Measurements from ENCODE around the gene CDC42EP2.

CDC42EP2 gene, protein sequence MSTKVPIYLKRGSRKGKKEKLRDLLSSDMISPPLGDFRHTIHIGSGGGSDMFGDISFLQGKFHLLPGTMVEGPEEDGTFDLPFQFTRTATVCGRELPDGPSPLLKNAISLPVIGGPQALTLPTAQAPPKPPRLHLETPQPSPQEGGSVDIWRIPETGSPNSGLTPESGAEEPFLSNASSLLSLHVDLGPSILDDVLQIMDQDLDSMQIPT

DNA sequence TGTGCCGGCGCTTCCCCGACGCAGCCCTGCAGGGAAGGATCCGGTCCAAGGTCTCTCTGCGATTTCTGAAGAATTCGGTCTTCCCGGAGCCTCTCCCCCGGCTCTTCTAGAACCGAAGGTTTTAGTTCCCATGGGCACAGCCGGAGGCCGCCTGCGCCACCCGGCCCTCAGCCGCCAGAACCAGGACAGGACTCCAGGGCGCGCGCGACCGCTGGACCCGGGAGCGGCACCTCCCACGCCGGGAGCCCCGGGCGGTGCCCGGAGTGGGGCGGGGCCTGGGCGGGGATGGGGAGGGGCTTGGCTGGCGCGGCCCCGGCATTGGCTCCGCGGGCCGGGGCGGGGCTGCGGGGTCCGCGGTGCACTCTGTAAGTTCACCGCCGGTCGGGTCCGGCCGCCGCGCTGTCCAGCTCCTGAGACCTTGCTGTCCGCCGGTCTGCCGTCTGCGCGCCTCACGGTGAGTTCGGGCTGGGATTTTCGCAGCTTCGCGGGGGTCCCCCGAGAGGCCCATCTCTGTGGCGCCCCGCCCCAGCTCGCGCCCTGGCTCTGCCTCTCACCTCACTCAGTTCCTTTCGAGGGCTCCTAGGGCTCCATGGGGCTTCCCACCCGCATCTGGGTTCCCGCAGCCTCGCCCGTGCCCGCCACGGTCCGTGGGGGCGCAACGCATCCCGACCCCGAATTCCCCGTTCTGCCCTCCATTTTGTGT, at the start of gene CDC42EP2:
CDC42EP2 (plus strand) TSS at position 366 of the 703 bp plus-strand sequence. CDS start 6,033 bp downstream, outside the sequence.
- ATAC-seq = peak; percentile 95
- no peaks in the 10 kb centered on the region for H3K9me3 Mint-ChIP-seq
- peak within 1 kb of the TSS; percentile 80 for H3K4me3 Mint-ChIP-seq
- peaks cover 16% of the 10 kb centered on the region for H3K4me1 Mint-ChIP-seq
- H3K36me3 Mint-ChIP-seq = no peaks in the 10 kb centered on the region
- peaks cover 18% of the 10 kb centered on the region for H3K27me3 Mint-ChIP-seq
- no peak within 1 kb of the TSS for H3K27ac Mint-ChIP-seq

DNA sequence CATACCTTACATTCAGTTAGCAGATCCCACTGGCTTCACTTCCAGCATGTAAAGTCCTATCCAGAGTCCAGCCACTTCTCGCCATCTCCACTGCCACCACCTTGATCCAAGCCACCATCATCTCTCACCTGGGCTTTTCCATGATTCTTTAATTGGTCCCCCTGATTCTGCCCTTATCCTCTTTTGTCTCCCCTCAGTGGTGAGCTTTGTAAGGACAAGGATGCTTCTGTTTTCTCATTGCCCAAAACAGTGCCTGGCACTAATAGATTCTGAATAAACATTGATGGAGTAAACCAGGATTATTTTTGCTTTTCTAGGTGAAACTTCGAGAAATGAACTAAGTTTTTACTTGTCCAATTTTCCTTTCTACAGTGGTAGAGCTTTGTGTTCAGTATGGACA, 48.5 kb upstream of the CDC42EP2 start:
- peaks cover 28% of the 10 kb centered on the region for H3K4me1 Mint-ChIP-seq
- H3K4me3 Mint-ChIP-seq = no peak overlapping the region
- H3K36me3 Mint-ChIP-seq = peaks cover 45% of the 10 kb centered on the region
- no peak for ATAC-seq
- no peaks in the 10 kb centered on the region for H3K9me3 Mint-ChIP-seq
- H3K27ac Mint-ChIP-seq = no peak overlapping the region
- no peaks in the 10 kb centered on the region for H3K27me3 Mint-ChIP-seq

DNA sequence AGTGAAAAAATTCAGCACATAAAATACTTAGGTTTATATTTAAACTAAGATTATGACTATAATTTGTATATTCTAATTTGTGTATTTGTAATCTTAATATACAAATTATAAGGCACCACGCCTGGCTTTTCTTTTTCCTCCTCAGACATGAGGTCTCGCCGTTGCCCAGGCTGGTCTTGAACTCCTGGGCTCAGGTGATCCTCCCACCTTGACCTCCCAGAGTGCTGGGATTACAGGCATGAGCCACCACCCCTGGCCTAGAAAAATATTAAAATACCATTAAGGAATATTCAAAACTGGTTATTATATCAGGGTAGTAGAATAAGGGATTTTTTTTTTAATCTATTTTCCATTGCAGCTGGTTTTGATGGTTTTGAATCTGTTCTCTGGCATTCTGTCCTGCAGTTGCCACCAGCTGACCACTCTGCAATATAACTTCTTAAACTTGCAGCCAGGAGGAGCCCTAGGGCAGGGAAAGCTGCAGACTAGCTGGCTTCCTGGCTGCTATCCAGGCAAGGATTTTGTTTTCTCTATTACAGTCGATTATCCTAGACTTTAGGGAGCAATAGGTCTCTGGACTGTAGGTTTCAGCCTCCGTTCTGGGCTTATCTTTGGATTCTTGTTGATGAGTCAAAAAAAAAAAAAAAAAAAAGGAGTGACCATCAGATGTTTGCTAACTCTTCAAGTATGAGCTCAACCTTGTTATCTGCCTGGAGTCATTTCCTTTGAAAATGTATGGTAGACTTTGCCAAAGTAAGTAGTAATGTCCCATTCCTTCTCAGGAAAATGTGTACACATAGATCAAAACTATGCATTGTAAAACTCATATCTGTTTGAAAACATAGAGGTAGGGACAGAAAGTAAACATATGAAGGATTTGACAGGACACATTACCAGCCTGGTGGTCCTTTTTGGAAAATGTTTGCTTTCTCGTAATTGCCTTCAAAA, 39.7 kb upstream of the CDC42EP2 start:
- peaks cover 10% of the 10 kb centered on the region for H3K4me1 Mint-ChIP-seq
- H3K27ac Mint-ChIP-seq = no peak overlapping the region
- H3K27me3 Mint-ChIP-seq = no peaks in the 10 kb centered on the region
- peaks cover 31% of the 10 kb centered on the region for H3K36me3 Mint-ChIP-seq
- H3K9me3 Mint-ChIP-seq = no peaks in the 10 kb centered on the region
- peak; percentile 54 for ATAC-seq
- no peak overlapping the region for H3K4me3 Mint-ChIP-seq

DNA sequence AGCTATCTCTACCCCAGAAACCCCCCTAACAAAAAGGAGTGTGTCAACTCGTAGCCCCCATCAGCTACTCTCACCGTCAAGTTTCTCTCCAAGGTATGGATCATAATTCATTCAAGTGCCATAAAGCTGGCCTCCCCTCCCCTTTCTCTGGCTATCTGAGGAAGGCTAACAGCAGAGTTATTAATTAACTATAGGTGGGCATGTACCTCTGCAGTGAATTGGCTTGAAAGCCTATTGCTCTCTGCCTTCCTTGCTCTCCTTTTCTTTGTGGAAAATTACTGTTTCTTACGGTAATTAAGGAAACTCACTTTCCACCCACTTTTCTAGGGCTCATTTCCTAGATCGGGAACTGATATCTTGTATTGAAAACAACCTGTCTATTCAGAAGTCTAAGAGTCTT, 38.8 kb upstream of the CDC42EP2 start:
- Mint-ChIP-seq H3K27ac (no peak overlapping the region), H3K27me3 (no peaks in the 10 kb centered on the region), H3K9me3 (no peaks in the 10 kb centered on the region), H3K4me1 (peaks cover 13% of the 10 kb centered on the region), H3K36me3 (peaks cover 23% of the 10 kb centered on the region), H3K4me3 (no peak overlapping the region)
- ATAC-seq = no peak

DNA sequence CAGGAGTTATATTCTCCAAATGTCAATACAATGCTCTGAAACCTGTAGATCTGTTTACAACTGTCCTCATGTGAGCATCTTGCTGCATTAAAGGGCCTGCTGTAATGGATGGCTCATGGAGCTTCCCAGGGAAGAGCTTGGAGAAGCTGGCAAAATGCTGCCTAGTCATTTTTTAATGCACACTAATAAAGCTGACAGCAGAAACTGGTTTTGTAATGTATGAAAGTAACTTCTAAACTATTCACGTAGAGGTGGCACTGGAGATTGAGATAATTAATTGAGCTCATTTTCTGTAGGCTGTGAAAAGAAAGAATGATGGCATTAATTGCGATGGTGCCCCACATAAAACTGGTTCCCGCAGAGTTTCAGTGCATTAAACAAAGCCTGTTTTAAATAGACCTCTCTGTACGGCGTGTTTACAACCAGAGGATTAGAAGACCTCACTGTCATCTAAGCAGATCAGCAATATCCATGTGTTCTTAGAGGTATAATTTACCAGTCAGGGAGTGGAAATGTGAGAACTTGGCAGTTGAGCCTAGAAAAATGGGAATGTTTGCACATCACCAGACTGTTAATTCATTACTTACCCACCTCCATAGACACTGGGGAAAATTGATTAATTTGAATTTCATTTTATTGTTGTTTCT, 36.9 kb upstream of the CDC42EP2 start:
- peaks cover 13% of the 10 kb centered on the region for H3K4me1 Mint-ChIP-seq
- H3K36me3 Mint-ChIP-seq = peaks cover 38% of the 10 kb centered on the region
- no peaks in the 10 kb centered on the region for H3K27me3 Mint-ChIP-seq
- no peak overlapping the region for H3K4me3 Mint-ChIP-seq
- no peak overlapping the region for H3K27ac Mint-ChIP-seq
- H3K9me3 Mint-ChIP-seq = no peaks in the 10 kb centered on the region
- ATAC-seq = no peak

DNA sequence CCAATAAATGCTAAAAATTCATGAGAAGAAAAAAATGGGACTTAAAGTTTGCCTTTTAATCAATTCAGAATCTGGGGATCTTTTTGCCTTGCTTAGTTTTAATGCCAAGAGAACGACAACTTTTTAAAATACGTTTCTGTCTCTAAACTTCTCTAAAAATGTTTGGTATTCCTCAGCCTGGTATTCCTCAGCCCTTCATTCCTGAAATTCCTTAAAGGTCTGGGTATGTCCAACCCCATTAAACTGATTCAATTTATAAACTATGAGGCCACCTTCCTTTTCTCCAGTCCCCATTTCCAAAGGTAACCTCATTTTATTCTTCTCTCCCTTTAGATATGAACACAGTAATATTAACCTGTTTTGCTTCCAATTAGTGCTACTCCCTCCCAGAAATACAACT, 36.3 kb upstream of the CDC42EP2 start:
- Mint-ChIP-seq H3K4me1 (peaks cover 13% of the 10 kb centered on the region), H3K27ac (no peak overlapping the region), H3K27me3 (no peaks in the 10 kb centered on the region), H3K9me3 (no peaks in the 10 kb centered on the region), H3K36me3 (peaks cover 39% of the 10 kb centered on the region), H3K4me3 (no peak overlapping the region)
- no peak for ATAC-seq

DNA sequence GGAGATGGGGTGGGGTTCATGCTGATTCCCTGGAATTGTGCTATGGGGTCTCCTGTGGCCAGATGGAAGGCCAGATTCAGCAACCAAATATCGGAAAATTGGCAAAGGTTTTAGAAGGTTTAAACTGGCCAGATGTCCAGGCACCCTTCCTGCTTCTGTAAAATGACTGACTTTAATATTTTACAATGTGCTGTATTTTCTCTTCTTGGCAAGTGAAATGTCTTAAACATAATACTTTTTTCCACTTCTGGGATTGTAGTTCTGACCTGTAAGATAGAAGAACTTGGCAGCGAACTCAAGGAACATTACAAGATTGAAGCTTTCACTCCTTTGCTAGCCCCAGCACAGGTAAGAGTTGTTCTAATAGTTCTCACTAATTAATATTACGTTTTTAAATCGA, 35.4 kb upstream of the CDC42EP2 start:
- Mint-ChIP-seq H3K9me3 (no peaks in the 10 kb centered on the region), H3K4me1 (peaks cover 13% of the 10 kb centered on the region), H3K27me3 (no peaks in the 10 kb centered on the region), H3K4me3 (no peak overlapping the region), H3K27ac (peak overlapping the region; percentile 12), H3K36me3 (peaks cover 47% of the 10 kb centered on the region)
- no peak for ATAC-seq

DNA sequence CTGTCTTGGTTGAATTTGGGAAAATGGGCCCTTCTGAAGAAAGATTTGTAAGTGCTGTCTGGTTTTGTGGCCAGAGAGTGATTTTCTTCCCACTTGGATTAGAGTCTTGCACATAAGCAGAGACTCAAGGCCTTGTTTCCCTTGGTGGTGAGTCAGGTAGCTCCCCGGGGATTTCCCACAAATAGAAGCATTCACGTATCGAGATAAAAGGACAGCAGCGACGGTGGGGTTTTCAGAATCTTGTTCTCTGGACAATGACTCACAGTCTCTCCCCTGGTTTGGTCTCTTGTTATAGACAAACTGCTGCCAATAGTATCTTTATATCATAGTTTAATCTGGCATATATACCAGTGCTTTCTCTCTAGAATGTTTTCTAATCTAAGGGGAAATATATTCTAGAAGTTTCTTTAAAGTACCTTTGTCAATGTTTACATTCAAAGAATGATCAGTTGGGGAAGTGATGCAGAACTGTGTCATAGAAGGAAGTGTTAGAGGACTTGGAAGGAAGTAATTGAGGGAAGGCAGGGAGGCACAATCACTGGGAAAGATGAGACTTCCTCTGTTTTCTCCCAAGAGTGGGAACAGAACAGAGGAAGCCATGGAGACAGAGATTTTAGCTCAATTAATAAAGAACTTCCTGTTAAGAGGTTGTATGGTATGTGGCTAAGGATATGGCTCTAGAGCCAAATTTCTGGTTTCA, 34.8 kb upstream of the CDC42EP2 start:
- no peak overlapping the region for H3K4me3 Mint-ChIP-seq
- peak overlapping the region; percentile 12 for H3K27ac Mint-ChIP-seq
- ATAC-seq = peak; percentile 56
- H3K9me3 Mint-ChIP-seq = no peaks in the 10 kb centered on the region
- peaks cover 13% of the 10 kb centered on the region for H3K4me1 Mint-ChIP-seq
- H3K27me3 Mint-ChIP-seq = no peaks in the 10 kb centered on the region
- peaks cover 47% of the 10 kb centered on the region for H3K36me3 Mint-ChIP-seq

DNA sequence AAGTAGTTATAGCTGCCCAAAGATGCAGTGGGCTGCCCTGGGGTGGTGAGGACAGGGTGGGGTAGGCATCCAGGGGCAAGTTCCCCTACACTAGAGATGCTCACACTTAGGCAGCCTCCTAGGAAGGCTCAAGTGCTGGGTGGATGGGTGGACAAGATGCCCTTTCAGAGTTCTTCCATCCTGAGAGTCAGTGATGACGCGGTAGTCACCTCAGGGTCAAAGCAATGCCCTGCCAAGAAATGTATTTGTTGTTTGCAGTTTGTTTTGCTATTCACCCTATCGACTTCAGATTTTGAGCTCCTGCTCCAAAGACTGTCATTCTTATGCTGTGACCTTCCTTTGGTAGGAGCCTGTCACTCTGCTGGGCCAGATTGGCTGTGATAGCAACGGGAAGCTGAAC, 34.0 kb upstream of the CDC42EP2 start:
- no peak overlapping the region for H3K4me3 Mint-ChIP-seq
- H3K27me3 Mint-ChIP-seq = no peaks in the 10 kb centered on the region
- peaks cover 13% of the 10 kb centered on the region for H3K4me1 Mint-ChIP-seq
- no peaks in the 10 kb centered on the region for H3K9me3 Mint-ChIP-seq
- no peak for ATAC-seq
- peaks cover 52% of the 10 kb centered on the region for H3K36me3 Mint-ChIP-seq
- H3K27ac Mint-ChIP-seq = no peak overlapping the region

DNA sequence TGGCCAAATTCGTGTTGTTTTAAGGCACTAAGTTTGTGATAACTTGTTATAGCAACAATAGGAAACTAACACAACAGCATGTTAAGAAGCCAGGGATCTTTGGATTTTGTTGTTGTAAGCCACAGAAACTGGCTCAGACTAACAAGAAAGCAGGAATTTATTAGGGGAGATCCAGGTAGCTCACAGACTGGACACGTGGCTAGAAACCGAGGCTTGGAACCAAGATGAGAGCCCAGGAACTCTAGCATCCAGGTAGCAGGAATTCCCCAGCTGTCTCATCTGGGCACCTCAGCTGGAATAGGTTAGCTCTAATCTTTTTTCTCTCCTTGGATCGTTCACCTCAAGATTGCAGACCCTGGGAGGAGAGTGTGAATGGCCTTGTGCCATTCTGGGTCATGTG, 28.0 kb upstream of the CDC42EP2 start:
- Mint-ChIP-seq H3K36me3 (peaks cover 52% of the 10 kb centered on the region), H3K27ac (no peak overlapping the region), H3K4me3 (no peak overlapping the region), H3K27me3 (no peaks in the 10 kb centered on the region), H3K9me3 (no peaks in the 10 kb centered on the region), H3K4me1 (peaks cover 5% of the 10 kb centered on the region)
- no peak for ATAC-seq

DNA sequence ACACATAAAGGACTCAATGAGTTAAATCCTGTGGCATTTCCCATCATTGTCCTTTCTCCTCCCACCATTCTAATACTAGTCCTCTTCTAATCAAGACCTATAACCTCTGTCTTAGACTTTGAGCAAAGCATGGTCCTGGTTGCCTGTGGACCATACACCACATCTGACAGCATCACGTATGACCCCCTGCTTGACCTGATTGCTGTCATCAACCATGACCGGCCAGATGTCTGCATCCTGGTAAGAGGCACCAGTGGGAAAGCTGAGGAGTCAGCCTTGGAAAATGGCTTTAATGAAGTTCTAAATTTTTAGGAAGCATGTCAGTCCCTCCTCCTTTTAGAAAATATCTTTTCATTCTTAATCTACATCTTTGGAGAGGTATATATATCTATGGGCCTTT, 27.1 kb upstream of the CDC42EP2 start:
- Mint-ChIP-seq H3K9me3 (no peaks in the 10 kb centered on the region), H3K4me1 (peaks cover 5% of the 10 kb centered on the region), H3K4me3 (no peak overlapping the region), H3K27ac (no peak overlapping the region), H3K27me3 (no peaks in the 10 kb centered on the region), H3K36me3 (peaks cover 43% of the 10 kb centered on the region)
- ATAC-seq = no peak

DNA sequence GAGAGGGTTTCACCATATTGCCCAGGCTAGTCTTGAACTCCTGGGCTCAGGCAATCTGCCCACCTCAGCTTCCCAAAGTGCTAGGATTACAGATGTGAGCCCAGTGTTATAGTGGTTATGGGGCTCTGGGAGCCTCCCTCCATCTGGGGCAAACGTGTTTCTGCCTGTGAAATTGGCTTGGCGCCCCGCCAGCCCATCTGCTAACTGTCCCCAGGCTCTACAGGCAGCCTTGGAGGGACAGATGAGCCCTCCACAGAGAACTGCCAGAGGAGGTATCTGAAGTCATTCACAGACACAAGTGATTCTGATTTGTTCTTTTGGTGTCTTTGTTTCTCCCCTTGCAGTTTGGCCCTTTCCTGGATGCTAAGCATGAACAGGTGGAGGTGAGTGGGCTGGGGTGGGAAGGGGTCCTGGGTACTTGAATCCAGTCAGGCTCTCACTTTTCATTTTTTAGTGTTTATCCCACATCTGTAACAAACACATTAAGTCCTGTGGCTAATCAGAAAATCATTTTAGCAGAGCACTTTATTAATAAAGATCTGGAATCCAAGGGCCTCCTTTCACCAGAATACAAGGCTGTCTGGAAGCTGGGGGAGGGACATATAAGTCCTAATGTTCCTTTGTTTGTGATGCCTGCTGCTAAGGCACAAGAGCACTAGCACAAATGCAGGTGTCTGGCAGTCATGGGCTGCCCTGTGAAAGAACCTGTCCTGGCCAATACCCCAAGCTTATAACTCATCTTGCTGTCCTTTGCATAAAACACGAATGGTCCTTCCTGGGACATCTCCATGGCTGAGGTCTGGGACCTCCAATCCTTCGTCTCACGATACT, 25.7 kb upstream of the CDC42EP2 start:
- Mint-ChIP-seq H3K4me3 (no peak overlapping the region), H3K27ac (no peak overlapping the region), H3K9me3 (no peaks in the 10 kb centered on the region), H3K4me1 (peaks cover 5% of the 10 kb centered on the region), H3K27me3 (no peaks in the 10 kb centered on the region), H3K36me3 (peaks cover 40% of the 10 kb centered on the region)
- ATAC-seq = no peak

DNA sequence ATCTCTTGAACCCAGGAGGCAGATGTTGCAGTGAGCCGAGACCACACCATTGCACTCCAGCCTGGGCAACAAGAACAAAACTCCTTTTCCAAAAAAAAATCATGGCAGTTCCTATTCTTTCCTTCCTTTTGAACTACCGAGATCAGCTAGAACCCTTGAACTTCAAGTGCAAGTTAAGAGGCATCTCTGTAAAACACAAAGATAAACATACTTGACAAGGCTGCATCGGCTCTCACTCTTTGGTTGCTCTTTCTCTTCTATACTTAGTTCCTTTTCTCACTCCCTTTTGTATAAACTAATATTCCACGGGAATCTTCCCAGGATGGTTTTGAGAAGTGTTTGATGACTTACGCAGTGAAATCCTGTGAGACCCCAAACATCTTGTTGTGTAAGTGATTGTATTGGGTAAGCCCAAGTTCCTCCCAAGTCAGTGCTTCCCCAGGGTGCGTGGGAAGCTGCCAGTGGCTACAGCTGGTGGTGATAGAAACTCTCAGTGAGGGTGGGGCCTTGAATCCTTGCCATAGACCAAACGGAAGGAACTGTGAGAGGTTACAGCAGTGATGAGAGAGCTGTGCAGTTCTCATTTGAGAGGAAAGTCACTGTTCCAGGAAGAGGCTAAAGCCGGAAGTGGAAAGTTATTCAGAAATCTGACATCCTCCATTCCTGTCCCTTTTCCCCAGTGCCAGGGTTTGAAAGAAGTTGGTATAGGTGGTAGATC, 24.1 kb upstream of the CDC42EP2 start:
- Mint-ChIP-seq H3K36me3 (peaks cover 49% of the 10 kb centered on the region), H3K4me1 (peaks cover 5% of the 10 kb centered on the region), H3K27ac (peak overlapping the region; percentile 48), H3K27me3 (no peaks in the 10 kb centered on the region), H3K4me3 (no peak overlapping the region), H3K9me3 (no peaks in the 10 kb centered on the region)
- ATAC-seq = peak; percentile 51
